Epithelial cell of proximal tubule (primary cell): ENCODE data around the gene TRMT112. TPM values are rescaled to one million over a fixed set of nuclear protein-coding genes. Genes with fewer than 3 reads are reported as not detected.

Experiments
- DNase-seq: peaks from one replicate; pipeline ENCODE4 v3.0.0-alpha.2; 2011; ENCODE audit warnings: low read depth
- H3K4me3 ChIP-seq: 2 replicates; pipeline ENCODE4 v1.5.1; 2011; ENCODE audit warnings: low read depth, mild to moderate bottlenecking, low read length
- total RNA-seq: library from RNA; depleted of rRNA; stranded (reverse); fragments of >200 nt; gene quantifications from 2 replicates; pipeline ENCODE4 v1.2.3, GENCODE V29; 2015
- TF ChIP-seq, protein P1 (sequence below): conservative IDR thresholded peaks from 2 replicates; pipeline ENCODE4 v1.5.1; 2012; ENCODE audit warnings: low read depth, mild to moderate bottlenecking, low read length

TRMT112 gene
- 359 and 470 TPM in 2 replicates for total RNA-seq

DNA sequence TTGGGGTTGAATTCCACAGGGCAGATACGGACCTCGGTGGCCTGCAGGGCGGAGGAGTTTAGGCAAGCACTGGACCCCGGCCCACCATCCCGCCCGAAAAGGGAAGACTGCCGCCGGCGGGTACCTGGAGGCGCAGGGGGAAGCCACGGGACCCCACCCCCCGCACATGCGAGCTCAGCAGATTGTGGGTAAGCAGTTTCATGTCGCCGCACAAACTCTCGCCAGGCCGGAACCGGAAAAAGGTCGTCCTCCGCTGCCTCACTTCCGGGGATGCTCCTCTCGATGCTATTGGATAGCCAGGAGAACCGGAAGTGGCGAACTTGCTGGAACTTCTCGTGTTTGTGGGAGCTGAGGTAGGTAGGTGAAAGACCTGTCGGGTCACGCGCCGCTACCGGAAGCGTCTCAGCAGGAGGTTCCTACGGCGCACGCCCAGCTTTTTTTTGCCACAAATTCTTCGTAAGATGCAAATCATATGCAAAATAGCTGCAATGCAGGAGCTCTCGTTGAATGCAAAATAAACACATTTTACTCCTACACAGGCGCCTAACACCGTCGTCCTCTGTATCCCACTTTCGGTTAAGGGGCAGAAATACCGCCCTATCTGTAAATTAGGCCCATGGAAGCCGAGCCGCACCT, at the start of gene TRMT112:
Gene TRMT112, minus strand, starts transcription at position 235 of the 636 bp plus-strand sequence. Its CDS starts 33 bp downstream, at position 202.
- TF ChIP-seq, protein P1, sequence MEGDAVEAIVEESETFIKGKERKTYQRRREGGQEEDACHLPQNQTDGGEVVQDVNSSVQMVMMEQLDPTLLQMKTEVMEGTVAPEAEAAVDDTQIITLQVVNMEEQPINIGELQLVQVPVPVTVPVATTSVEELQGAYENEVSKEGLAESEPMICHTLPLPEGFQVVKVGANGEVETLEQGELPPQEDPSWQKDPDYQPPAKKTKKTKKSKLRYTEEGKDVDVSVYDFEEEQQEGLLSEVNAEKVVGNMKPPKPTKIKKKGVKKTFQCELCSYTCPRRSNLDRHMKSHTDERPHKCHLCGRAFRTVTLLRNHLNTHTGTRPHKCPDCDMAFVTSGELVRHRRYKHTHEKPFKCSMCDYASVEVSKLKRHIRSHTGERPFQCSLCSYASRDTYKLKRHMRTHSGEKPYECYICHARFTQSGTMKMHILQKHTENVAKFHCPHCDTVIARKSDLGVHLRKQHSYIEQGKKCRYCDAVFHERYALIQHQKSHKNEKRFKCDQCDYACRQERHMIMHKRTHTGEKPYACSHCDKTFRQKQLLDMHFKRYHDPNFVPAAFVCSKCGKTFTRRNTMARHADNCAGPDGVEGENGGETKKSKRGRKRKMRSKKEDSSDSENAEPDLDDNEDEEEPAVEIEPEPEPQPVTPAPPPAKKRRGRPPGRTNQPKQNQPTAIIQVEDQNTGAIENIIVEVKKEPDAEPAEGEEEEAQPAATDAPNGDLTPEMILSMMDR = no peak
- peak within 1 kb of the TSS; percentile 97 for H3K4me3 ChIP-seq
- peak; percentile 98 for DNase-seq

DNA sequence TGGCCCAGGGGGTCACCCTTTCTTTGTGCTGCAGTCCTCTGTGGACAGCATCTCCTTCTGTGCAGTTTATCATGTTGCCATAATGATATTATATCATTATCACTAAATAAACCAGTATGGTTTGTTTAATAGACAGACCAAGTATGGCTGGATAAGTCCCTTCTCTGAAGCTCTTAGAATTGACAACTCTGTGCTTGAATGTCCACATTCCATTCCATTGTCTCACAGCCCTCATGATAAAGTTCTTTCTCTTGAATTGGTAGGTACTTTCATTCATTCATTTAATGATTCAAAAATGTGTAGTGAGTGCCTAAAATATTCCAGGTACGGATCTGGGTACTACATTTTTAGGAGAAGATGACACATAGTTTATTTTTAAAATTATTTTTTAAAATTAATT, 49.4 kb upstream of the TRMT112 start:
- DNase-seq = no peak
- TF ChIP-seq, protein P1 = no peak
- H3K4me3 ChIP-seq = no peak overlapping the region

DNA sequence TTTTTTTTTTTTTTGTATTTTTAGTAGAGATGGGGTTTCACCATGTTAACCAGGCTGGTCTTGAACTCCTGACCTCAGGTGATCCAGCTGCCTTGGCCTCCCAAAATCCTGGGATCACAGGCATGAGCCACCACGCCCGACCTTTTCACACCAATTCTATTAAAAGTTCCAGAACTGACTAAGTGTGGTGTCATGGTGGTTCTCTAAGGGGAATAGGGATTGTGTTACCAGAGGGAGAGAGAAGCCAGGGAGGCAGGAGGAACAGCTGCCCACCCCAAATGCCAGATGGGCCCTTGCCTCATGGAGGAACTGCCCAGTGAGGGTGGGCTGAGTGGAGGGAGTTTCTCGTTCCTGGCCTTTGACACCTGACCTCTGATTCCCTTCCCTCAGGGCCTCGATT, 47.6 kb upstream of the TRMT112 start:
- TF ChIP-seq, protein P1 = no peak
- no peak overlapping the region for H3K4me3 ChIP-seq
- DNase-seq = no peak

DNA sequence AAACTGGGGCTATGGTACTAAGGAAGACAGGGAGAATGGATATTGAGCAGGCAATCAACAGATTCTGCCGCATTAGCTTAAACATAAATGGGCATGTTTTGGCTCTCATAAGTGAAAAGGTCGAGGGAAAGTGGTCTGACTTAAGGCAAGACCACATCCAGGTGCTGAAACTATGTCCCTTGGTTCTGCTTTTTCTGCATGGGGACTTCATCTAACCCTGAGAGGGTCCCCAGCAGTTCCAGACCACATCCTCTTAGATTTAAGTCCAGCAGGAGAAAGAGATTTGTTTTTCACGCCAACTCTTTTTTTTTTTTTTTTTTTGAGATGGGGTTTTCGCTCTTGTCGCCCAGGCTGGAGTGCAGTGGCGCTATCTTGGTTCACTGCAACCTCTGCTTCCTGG, 47.1 kb upstream of the TRMT112 start:
- no peak for DNase-seq
- TF ChIP-seq, protein P1 = no peak
- no peak overlapping the region for H3K4me3 ChIP-seq

DNA sequence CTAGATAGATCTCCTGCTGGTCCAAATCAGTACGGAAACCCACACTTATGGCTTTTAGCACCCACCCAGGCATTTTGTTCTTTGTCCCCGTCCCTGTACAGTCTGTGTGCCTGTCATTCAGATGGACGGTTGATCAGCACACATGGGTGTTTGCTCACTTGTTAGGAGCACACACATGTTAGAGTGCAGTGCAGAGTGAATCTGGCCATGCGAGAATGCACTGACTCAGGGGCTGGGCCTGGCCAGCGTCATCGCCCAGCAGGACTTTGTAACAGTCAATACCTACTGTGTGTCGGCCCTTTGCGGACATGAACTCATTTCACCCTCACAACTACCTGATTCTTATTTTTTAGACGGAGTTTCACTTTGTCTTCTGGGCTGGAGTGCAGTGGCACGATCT, 45.0 kb upstream of the TRMT112 start:
- no peak for DNase-seq
- no peak overlapping the region for H3K4me3 ChIP-seq
- TF ChIP-seq, protein P1 = no peak

DNA sequence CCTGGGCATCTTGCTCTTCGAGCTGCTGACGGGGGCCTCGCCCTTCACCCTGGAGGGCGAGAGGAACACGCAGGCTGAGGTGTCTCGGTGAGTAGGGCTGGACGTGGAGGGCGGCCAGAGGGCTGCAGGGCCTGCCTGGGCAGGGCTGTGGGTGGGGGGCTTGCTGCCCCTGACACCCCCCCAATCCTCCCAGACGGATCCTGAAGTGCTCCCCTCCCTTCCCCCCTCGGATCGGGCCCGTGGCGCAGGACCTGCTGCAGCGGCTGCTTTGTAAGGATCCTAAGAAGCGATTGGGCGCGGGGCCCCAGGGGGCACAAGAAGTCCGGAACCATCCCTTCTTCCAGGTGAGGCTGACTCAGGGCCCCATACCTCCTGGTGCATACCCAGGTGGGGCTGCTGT, 44.3 kb upstream of the TRMT112 start:
- no peak overlapping the region for H3K4me3 ChIP-seq
- TF ChIP-seq, protein P1 = no peak
- no peak for DNase-seq

DNA sequence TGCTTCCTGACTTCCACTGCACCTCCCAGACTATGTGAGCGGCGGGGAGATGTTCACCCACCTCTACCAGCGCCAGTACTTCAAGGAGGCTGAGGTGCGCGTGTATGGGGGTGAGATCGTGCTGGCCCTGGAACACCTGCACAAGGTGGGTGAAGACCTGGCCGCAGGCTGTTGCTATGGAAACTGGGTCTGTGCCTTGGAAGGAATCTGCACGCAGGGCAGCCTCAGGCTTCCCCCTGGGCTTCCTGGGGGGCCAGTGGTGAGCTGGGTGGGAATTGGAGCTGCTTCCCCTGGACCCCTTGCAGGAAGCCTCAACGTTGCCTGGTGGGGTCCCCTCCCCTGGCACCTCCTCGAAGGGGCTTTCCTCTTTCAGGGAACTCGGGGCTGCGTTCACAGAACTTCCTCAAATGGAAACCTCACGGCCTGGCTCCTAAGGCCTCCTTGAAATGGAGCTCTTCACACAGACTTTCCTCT, 43.1 kb upstream of the TRMT112 start:
- DNase-seq = no peak
- H3K4me3 ChIP-seq = no peak overlapping the region
- TF ChIP-seq, protein P1 = no peak
